NT2/D1 (cell line): ENCODE data around the gene RCSD1.

Experiments
- SUZ12 ChIP-seq: IDR thresholded peaks from 2 replicates; pipeline ENCODE4 v1.6.1; 2011; ENCODE audit not compliant: insufficient read length, insufficient read depth; ENCODE audit errors: extremely low read depth
- YY1 ChIP-seq: IDR thresholded peaks from 2 replicates; pipeline ENCODE4 v1.6.1; 2011; ENCODE audit not compliant: insufficient read length, insufficient read depth
- ZNF274 ChIP-seq: IDR thresholded peaks from 2 replicates; pipeline ENCODE4 v1.6.1; 2011; ENCODE audit warnings: mild to moderate bottlenecking, low read depth, low read length

DNA sequence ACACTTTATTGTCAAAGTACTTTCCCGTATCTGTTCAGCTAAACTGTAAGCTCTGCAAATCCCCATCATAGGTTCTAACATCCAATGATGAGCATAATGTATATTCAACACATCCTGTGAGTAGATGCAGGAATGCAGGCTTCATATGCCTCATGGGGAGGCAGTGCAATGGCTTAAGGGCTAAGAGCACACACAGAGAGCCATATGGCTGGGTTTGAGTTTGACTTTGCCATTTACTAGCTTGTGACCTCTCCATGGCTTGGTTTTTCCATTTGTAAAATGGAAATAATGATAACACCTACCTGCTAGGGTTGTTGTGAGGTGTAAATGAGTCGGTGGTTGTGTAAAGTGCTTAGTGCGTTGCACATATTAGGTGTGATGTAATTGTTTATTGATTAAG, 13.4 kb downstream of the RCSD1 start:
- TF ChIP-seq YY1 (no peak), SUZ12 (no peak), ZNF274 (no peak)
